A549 (cell line): Measurements from ENCODE around the gene HS3ST3A1. TPM values are rescaled to one million over a fixed set of nuclear protein-coding genes. Genes with fewer than 3 reads are reported as not detected.

Experiments
- ATAC-seq, 2 experiments: fragments of 200-7000 bp in 1 of 2; fragments of >200 bp in 1 of 2; cut with Nextera tagmentation in 1 of 2; cut with Tn5 transposase in 1 of 2; 3 replicates each; pipeline versions ENCODE4 v1.8.0 to v1.9.1; 2018 to 2020; ENCODE audit warnings: mild to moderate bottlenecking in 1 of 2, moderate library complexity in 1 of 2
- CTCF ChIA-PET: fragments of 300-600 bp; sonication (Branson Sonifier 250); formaldehyde crosslinking; extraction: SDS; loops from one replicate; lab custom pipeline; 2021; ENCODE audit warnings: antibody characterized with exemption, inconsistent platforms; lab: Yijun Ruan, JAX
- POLR2A ChIA-PET: fragments of 350-600 bp; formaldehyde crosslinking; extraction: SDS; loops from one replicate; lab custom pipeline; 2021; ENCODE audit warnings: antibody characterized with exemption, inconsistent platforms; lab: Yijun Ruan, JAX
- DNase-seq, 2 experiments: peaks; one replicate each; pipeline versions ENCODE4 v3.0.0 to v3.0.0-alpha.2; 2011 to 2016; ENCODE audit warnings: low read depth in 1 of 2, low spot score in 1 of 2
- FAIRE-seq: peaks from 2 replicates; lab custom pipeline; 2011; peaks lifted over from hg19 to GRCh38; lab: Jason Lieb, UNC
- H3K27ac ChIP-seq, 2 experiments: fragments of >200 bp; sonication (Bioruptor Twin); formaldehyde crosslinking; 3 replicates each; pipeline ENCODE4 v1.5.1; 2016 to 2017
- H3K4me1 ChIP-seq: fragments of >200 bp; sonication (Bioruptor Twin); formaldehyde crosslinking; 3 replicates; pipeline ENCODE4 v1.6.1; 2016
- H3K4me2 ChIP-seq: fragments of >200 bp; sonication (Bioruptor Twin); formaldehyde crosslinking; 3 replicates; pipeline ENCODE4 v1.6.1; 2016
- H3K4me3 ChIP-seq: fragments of >200 bp; sonication (Bioruptor Twin); formaldehyde crosslinking; 3 replicates; pipeline ENCODE4 v1.5.1; 2016
- H3K9me3 ChIP-seq: fragments of >200 bp; sonication (Bioruptor Twin); formaldehyde crosslinking; 3 replicates; pipeline ENCODE4 v1.6.1; 2016
- CTCF ChIP-seq: fragments of >200 bp; sonication (Bioruptor Twin); formaldehyde crosslinking; IDR thresholded peaks from 3 replicates; pipeline ENCODE4 v1.5.1; 2016
- E2F6 ChIP-seq: IDR thresholded peaks from 2 replicates; pipeline ENCODE4 v1.6.1; 2012; ENCODE audit warnings: low read depth, borderline replicate concordance
- EHF ChIP-seq: fragments of 250-450 bp; sonication (Bioruptor Pico); IDR thresholded peaks from 2 replicates; pipeline ENCODE4 v1.5.0; 2020; ENCODE audit warnings: mild to moderate bottlenecking
- EHMT2 ChIP-seq: fragments of 200-600 bp; sonication (generic); IDR thresholded peaks from 2 replicates; pipeline ENCODE4 v1.6.1; 2016; ENCODE audit warnings: antibody characterized with exemption, low read depth, mild to moderate bottlenecking, moderate library complexity
- EP300 ChIP-seq, 2 experiments: fragments of >200 bp; sonication (Bioruptor Twin); formaldehyde crosslinking; IDR thresholded peaks; 2 replicates in 1 of 2; 3 replicates in 1 of 2; pipeline ENCODE4 v1.6.1; 2016 to 2017
- GATA3 ChIP-seq: IDR thresholded peaks from 2 replicates; pipeline ENCODE4 v1.6.1; 2012; ENCODE audit warnings: borderline replicate concordance
- HDAC2 ChIP-seq: fragments of 200-600 bp; sonication (generic); IDR thresholded peaks from 2 replicates; pipeline ENCODE4 v1.6.1; 2016
- HEYL ChIP-seq: fragments of 250-450 bp; sonication (Bioruptor Pico); IDR thresholded peaks from 2 replicates; pipeline ENCODE4 v1.8.0; 2021; ENCODE audit warnings: mild to moderate bottlenecking, moderate library complexity
- HMGXB4 ChIP-seq: fragments of 250-450 bp; sonication (Bioruptor Pico); IDR thresholded peaks from 2 replicates; pipeline ENCODE4 v1.5.0; 2021; ENCODE audit warnings: mild to moderate bottlenecking, moderate library complexity, borderline replicate concordance
- HOXA7 ChIP-seq: fragments of 250-450 bp; sonication (Bioruptor Pico); IDR thresholded peaks from 2 replicates; pipeline ENCODE4 v1.5.0; 2020; ENCODE audit warnings: mild to moderate bottlenecking, moderate library complexity
- HOXB5 ChIP-seq: fragments of 250-450 bp; sonication (Bioruptor Pico); IDR thresholded peaks from 2 replicates; pipeline ENCODE4 v1.5.0; 2020; ENCODE audit warnings: mild to moderate bottlenecking, moderate library complexity
- JUN ChIP-seq, 2 experiments: fragments of >200 bp; sonication (Bioruptor Twin); formaldehyde crosslinking; IDR thresholded peaks; 2 replicates in 1 of 2; 3 replicates in 1 of 2; pipeline ENCODE4 v1.6.1; 2016 to 2017
- MYC ChIP-seq: IDR thresholded peaks from 2 replicates; pipeline ENCODE4 v1.6.1; 2012; ENCODE audit warnings: mild to moderate bottlenecking, inconsistent platforms, low read length, improper control_type of control experiment, borderline replicate concordance
- NFE2L2 ChIP-seq: fragments of 150-350 bp; conservative IDR thresholded peaks from 2 replicates; pipeline ENCODE4 v1.6.1; 2014; ENCODE audit warnings: low read length
- NPAS2 ChIP-seq: fragments of 250-450 bp; sonication (Bioruptor Pico); IDR thresholded peaks from 2 replicates; pipeline ENCODE4 v1.8.0; 2022; ENCODE audit warnings: mild to moderate bottlenecking, moderate library complexity, borderline replicate concordance
- NR3C1 ChIP-seq: fragments of >200 bp; sonication (Bioruptor Twin); formaldehyde crosslinking; IDR thresholded peaks from 3 replicates; pipeline ENCODE4 v1.6.1; 2017
- RAD21 ChIP-seq, 2 experiments: fragments of >200 bp in 1 of 2; sonication (Bioruptor Twin) in 1 of 2; formaldehyde crosslinking in 1 of 2; IDR thresholded peaks in 1 of 2; conservative IDR thresholded peaks in 1 of 2; 2 replicates in 1 of 2; 3 replicates in 1 of 2; pipeline ENCODE4 v1.6.1; 2012 to 2018; ENCODE audit warnings: inconsistent platforms in 1 of 2
- RARB ChIP-seq: fragments of 250-450 bp; sonication (Bioruptor Pico); IDR thresholded peaks from 2 replicates; pipeline ENCODE4 v1.8.0; 2021; ENCODE audit warnings: mild to moderate bottlenecking, moderate library complexity
- REST ChIP-seq: fragments of 200-600 bp; sonication (generic); IDR thresholded peaks from 2 replicates; pipeline ENCODE4 v1.6.1; 2016; ENCODE audit warnings: antibody characterized with exemption, mild to moderate bottlenecking, moderate library complexity
- SREBF2 ChIP-seq: fragments of 450-650 bp; IDR thresholded peaks from 2 replicates; pipeline ENCODE4 v1.6.1; 2014; ENCODE audit warnings: mild to moderate bottlenecking, moderate library complexity
- TFCP2L1 ChIP-seq: fragments of 250-450 bp; sonication (Bioruptor Pico); IDR thresholded peaks from 2 replicates; pipeline ENCODE4 v1.5.0; 2021; ENCODE audit warnings: mild to moderate bottlenecking
- TP53 ChIP-seq: fragments of 250-450 bp; sonication (Bioruptor Pico); IDR thresholded peaks from 2 replicates; pipeline ENCODE4 v1.5.0; 2021; ENCODE audit warnings: mild to moderate bottlenecking, moderate library complexity
- USF2 ChIP-seq: fragments of 450-650 bp; IDR thresholded peaks from 2 replicates; pipeline ENCODE4 v1.6.1; 2014; ENCODE audit warnings: antibody characterized with exemption
- ZFP36 ChIP-seq: fragments of 450-650 bp; IDR thresholded peaks from 2 replicates; pipeline ENCODE4 v1.6.1; 2014; ENCODE audit warnings: borderline replicate concordance; ENCODE audit not compliant: partially characterized antibody
- whole genome bisulfite sequencing: methylation state at CpG from one replicate; pipeline ENCODE4 v1.1.6; 2017; ENCODE audit errors: missing lambda C conversion rate; 5-methylcytosine and 5-hydroxymethylcytosine counted together
- polyA plus RNA-seq, 4 experiments: library from polyadenylated mRNA; depleted of rRNA in 3 of 4; stranded (reverse); fragments of >200 nt; fragmentation: RNase III in 1 of 4; extraction: RNeasy Plus Mini Kit Qiagen cat#74134 plus additional on column Dnase treatment in 1 of 4; gene quantifications; 2 replicates in 3 of 4; 3 replicates in 1 of 4; pipeline ENCODE4 v1.2.3, GENCODE V29; 2011 to 2017
- TF ChIP-seq, protein P1 (sequence below): fragments of >200 bp; sonication (Bioruptor Twin); formaldehyde crosslinking; IDR thresholded peaks from 2 replicates; pipeline ENCODE4 v1.6.1; 2016
- TF ChIP-seq, protein P2 (sequence below): IDR thresholded peaks from 2 replicates; pipeline ENCODE4 v1.6.1; 2012

HS3ST3A1 gene
- polyA plus RNA-seq, 2 of the 4 experiments (the other 2 are of a cell fraction): not detected

- FAIRE-seq (no peak), ATAC-seq (no peak), DNase-seq (no peak)
- Histone ChIP-seq H3K9me3 (peaks cover 5% of the 10 kb centered on the region; the same call in 2 of the 3 replicates), H3K4me1 (no peaks in the 10 kb centered on the region), H3K4me2 (no peak overlapping the region), H3K4me3 (no peak overlapping the region), H3K27ac (no peak overlapping the region)
- ChIA-PET CTCF (interaction anchor here (0.5 to 1.9 kb wide), 4 partner anchors 12 to 1317 kb away, joined by 3 to 7 read pairs (median 4); no protein-coding TSS in a partner anchor), POLR2A (interaction anchor here (0.5 kb wide), 1 partner anchor 116 kb away, joined by 3 read pairs; no protein-coding TSS in a partner anchor)
- TF ChIP-seq EP300 (IDR thresholded peaks at IDR 0.05) (no peak), EHMT2 (no peak), E2F6 (no peak), HEYL (CRISPR knock-in tag) (no peak), MYC (no peak), HOXB5 (CRISPR knock-in tag) (no peak), JUN (IDR thresholded peaks at IDR 0.05) (no peak), TFCP2L1 (CRISPR knock-in tag) (no peak), ZFP36 (no peak), TP53 (CRISPR knock-in tag) (no peak), EHF (CRISPR knock-in tag) (no peak), RARB (CRISPR knock-in tag) (no peak), NR3C1 (no peak), HMGXB4 (CRISPR knock-in tag) (no peak), CTCF (no peak)
- WGBS: 37% methylated on average over 4 of the region's 4 CpGs
Observed at GRCh38 chr17:13609941-13610340, 8.2 kb upstream of the HS3ST3A1 start.

DNA sequence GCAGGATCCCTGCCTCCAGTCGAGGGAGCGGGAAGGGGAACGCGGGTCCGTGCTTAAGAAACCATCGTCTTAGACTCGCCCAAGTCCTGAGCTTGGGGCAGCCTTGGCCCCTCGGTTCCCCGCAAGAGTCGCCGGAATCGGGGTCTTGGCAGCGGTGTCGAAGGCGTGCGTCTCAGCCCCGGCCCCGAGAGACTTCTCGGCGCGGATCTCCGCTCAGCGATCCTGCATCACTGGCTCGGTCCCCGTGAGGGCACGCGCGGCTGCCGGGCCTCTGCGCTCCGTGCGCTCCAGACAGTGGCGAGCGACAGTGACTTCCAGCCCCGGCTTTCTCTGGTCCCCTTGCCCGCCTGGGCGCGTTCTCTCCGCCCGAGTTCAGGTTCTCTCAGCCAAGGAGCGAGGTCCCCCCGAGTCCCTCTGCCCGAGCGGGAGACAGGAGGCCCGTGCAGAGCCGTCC, 380 bp downstream of the HS3ST3A1 start:
- ATAC-seq (no peak; a peak in 1 of 6 replicates), DNase-seq (no peak), FAIRE-seq (no peak)
- ChIA-PET POLR2A (no interaction called here), CTCF (no interaction called here)
- no peak overlapping the region for H3K4me3 ChIP-seq
- no peak overlapping the region for H3K27ac ChIP-seq
- 0 out of 3 replicates have a peak overlapping the region, but pooled peaks have one; percentile 7 for H3K4me2 ChIP-seq
- H3K4me1 ChIP-seq: no peaks in the 10 kb centered on the region
- no peaks in the 10 kb centered on the region for H3K9me3 ChIP-seq
- WGBS: 49% methylated on average over 27 of the region's 46 CpGs
- no peak for TF ChIP-seq GATA3
- no peak for TF ChIP-seq HOXA7
- no peak for TF ChIP-seq TFCP2L1 (CRISPR knock-in tag)
- TF ChIP-seq REST: no peak
- no peak for TF ChIP-seq HMGXB4 (CRISPR knock-in tag)
- TF ChIP-seq, protein P1, sequence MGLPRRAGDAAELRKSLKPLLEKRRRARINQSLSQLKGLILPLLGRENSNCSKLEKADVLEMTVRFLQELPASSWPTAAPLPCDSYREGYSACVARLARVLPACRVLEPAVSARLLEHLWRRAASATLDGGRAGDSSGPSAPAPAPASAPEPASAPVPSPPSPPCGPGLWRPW: no peak
- TF ChIP-seq EP300 (IDR thresholded peaks at IDR 0.05): no peak
- TF ChIP-seq NR3C1: no peak
- no peak for TF ChIP-seq NPAS2 (CRISPR knock-in tag)
- no peak for TF ChIP-seq RAD21 (conservative IDR thresholded peaks at IDR 0.05 in 1 of 2, IDR thresholded peaks at IDR 0.05 in 1 of 2)
- TF ChIP-seq NFE2L2: no peak
- TF ChIP-seq EHF (CRISPR knock-in tag): no peak
- no peak for TF ChIP-seq USF2
- TF ChIP-seq SREBF2: no peak
- no peak for TF ChIP-seq RARB (CRISPR knock-in tag)
- no peak for TF ChIP-seq JUN (IDR thresholded peaks at IDR 0.05)
- TF ChIP-seq, protein P2, sequence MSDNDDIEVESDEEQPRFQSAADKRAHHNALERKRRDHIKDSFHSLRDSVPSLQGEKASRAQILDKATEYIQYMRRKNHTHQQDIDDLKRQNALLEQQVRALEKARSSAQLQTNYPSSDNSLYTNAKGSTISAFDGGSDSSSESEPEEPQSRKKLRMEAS: no peak
- TF ChIP-seq HDAC2: no peak
